GM12872 (cell line): ENCODE data around the gene CERS3.

ENCODE experiments used
- TF ChIP-seq, protein P1 (sequence below): IDR thresholded peaks from 3 replicates; pipeline ENCODE4 v1.5.1; 2011; ENCODE audit warnings: low read depth, mild to moderate bottlenecking, low read length, moderate library complexity; ENCODE audit not compliant: insufficient read depth

Gene CERS3

DNA sequence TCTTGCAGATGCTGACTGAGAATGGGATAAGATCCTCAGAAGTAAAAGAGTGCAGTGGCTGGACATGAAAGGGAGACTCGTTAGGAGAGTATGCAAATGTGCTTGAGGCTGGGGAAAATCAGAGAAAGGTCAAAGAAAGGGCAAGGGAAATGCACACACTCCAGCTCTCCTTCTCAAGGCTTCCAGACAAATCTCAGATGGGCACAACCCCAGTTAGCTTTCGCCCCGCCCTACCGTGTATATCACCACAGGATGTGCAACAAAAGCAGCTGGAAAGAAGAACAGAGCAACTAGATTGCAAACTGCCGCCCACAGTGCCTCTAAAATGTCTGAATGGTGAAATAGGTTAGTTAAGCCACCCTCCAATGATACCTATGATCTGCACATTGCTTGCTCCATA, 63.9 kb downstream of the CERS3 start:
- TF ChIP-seq, protein P1, sequence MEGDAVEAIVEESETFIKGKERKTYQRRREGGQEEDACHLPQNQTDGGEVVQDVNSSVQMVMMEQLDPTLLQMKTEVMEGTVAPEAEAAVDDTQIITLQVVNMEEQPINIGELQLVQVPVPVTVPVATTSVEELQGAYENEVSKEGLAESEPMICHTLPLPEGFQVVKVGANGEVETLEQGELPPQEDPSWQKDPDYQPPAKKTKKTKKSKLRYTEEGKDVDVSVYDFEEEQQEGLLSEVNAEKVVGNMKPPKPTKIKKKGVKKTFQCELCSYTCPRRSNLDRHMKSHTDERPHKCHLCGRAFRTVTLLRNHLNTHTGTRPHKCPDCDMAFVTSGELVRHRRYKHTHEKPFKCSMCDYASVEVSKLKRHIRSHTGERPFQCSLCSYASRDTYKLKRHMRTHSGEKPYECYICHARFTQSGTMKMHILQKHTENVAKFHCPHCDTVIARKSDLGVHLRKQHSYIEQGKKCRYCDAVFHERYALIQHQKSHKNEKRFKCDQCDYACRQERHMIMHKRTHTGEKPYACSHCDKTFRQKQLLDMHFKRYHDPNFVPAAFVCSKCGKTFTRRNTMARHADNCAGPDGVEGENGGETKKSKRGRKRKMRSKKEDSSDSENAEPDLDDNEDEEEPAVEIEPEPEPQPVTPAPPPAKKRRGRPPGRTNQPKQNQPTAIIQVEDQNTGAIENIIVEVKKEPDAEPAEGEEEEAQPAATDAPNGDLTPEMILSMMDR, result no peak

DNA sequence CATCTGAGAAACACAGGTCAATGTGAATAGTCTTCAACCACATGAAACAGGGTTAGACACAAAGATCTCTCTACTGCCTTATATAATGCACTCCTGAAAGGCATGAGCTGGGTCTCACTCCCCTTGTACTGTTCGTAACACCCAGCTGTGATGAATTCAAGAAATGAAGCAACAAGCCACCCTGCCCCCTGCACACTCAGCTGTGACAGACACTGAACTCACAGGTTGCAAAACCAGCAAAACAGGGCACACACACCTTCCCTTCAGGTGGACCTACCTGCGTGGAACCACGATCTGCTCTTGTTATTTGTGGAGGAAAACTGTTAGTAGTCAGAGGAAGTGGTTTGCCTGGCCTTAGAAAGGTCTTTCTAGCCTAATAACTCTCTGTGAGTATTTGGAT, 64.5 kb downstream of the CERS3 start:
- TF ChIP-seq, protein P1, result no peak

DNA sequence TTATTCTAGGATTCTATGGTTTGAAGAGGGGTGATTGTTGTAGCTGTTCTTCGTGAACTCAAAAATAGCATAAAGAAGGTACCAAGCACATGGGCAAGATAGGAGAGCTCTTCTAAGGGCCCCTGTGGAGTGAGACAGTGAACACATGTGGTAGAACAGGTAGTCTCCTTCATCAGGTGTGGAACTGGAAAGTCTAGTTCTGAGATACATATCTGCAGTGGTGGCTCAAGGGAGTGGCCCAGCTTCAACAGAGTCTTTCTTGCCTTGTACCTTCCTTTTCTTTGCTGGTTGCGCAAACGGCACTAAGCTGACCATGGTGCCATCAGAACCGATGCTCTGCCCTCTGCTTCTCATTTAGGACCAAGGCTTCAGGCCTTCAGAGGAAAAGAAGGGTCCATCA, 65.2 kb downstream of the CERS3 start:
- TF ChIP-seq, protein P1, result no peak

DNA sequence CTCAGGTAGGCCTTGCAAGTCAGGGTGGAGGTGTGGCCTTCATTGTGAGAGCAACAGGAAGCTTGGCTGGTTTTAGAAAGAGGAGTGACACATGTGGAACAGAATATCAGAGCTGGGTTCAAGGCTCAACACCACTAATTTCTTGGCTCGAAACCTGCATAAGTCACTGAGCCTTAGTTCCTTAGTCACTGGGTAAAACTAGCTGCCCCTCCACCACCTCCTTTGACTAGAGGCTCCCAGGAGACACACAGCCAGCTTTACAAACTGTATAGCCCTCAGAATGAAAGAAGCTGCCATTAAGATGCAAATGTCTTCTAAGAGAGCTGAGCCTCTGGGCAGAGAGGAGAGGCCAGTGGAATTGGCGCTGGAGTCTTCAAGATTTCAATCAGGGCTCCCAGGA, 67.7 kb downstream of the CERS3 start:
- TF ChIP-seq, protein P1, result no peak

DNA sequence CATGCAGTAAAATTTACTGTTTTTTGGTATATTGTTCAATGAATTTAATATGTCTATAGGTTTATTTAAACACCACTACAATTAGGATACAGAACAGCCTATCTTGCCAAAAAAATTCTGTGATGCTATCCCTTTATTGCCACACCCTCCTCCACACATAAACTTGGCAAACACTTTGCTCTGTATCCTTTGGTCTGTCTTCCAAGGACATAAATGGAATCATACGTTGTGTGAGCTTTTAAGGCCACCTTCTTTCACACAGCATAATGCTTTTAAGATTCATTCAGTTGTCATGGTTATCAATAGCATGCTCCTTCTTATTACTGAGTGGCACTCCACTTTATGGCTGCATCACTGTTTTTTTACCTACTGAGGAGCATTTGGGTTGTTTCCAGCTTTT, 71.5 kb downstream of the CERS3 start:
- TF ChIP-seq, protein P1, result no peak

DNA sequence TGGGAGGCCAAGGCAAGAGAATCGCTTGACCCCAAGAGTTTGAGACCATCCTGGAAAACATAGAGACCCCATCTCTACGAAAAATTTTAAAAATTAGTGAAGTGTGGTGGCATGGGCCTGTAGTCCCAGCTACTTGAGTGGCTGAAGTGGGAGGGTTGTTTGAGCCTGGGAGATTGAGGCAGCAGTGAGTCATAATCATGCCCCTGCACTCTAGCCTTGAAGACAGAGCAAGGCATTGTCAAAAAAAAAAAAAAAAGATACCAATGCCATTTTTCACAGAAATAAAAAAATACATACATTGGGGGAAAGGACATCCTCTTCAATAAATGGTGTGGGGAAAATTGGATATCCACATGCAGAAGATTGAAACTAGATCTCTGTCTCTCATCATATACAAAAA, 74.6 kb downstream of the CERS3 start:
- TF ChIP-seq, protein P1, result no peak

DNA sequence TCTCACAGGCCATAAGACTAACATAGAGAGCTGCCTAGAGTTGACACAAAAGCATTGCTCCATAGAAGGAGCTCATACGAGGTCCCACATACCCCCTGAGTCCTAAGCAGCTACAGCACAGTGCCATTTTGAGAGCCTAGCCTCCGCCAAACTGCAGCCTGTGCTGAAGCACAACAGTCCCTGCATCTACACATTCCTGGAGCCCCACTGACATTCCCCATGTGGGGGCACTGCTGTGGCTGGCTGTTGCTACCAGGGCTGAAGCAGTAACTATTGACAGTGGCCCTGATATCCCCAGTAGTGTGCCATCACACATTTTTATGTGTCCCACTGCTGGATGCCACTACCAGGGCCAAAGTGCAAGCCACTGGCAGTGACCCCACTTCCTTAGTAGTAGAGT, 80.3 kb downstream of the CERS3 start:
- TF ChIP-seq, protein P1, result no peak

DNA sequence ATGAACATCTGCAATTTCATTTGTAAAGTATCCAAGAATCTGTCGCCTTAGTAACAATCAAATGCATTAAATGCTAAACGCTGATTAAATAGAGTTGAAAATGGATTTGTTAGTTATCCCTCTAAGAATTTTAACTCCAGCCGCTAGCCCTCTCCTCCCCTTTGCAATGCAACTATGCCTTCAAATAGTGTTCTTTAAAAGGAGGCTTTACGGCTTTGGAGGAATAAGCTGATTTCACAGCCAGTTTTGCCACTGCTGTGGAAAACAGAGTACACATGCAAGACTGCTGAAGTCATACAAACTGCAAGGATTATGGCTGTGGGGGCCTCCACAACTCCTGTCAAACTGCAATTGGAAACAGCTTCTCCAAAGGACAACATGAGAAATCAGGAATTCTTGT, 89.2 kb downstream of the CERS3 start:
- TF ChIP-seq, protein P1, result no peak
